Right lobe of liver (tissue), 6 donors: ENCODE measurements around the gene EYA2. TPM values are rescaled to one million over a fixed set of nuclear protein-coding genes. Genes with fewer than 3 reads are reported as not detected.

Experiments
- ATAC-seq, 4 donors: fragments of 200-7000 bp; cut with Tn5 transposase; one replicate each; pipeline ENCODE4 v1.9.1; 2020; ENCODE audit warnings: mild to moderate bottlenecking in 4 of 4, moderate library complexity in 4 of 4
- DNase-seq, 3 donors: peaks; one replicate each; pipeline ENCODE4 v3.0.0-alpha.2; 2020
- H3K27ac ChIP-seq, 3 donors: fragments of 200-600 bp; one replicate each; pipeline ENCODE4 v1.8.0; 2022
- H3K27me3 ChIP-seq, 2 donors: fragments of 200-600 bp; one replicate each; pipeline ENCODE4 v1.8.0; 2022
- H3K36me3 ChIP-seq, 4 donors: fragments of 200-600 bp; sonication (generic) in 1 of 4; one replicate each; pipeline versions ENCODE4 v1.5.1 to v1.8.0; 2017 to 2022; ENCODE audit warnings: control low read depth in 1 of 4
- H3K4me1 ChIP-seq, 4 donors: fragments of 200-600 bp; sonication (generic) in 1 of 4; one replicate each; pipeline versions ENCODE4 v1.5.1 to v1.8.0; 2017 to 2022; ENCODE audit warnings: control low read depth in 1 of 4
- H3K4me3 ChIP-seq, 3 donors: fragments of 200-600 bp; one replicate each; pipeline ENCODE4 v1.8.0; 2022
- H3K9me3 ChIP-seq, 4 donors: fragments of 200-600 bp; sonication (generic) in 1 of 4; one replicate each; pipeline versions ENCODE4 v1.5.1 to v1.8.0; 2017 to 2022; ENCODE audit warnings: control low read depth in 1 of 4
- POLR2A ChIP-seq: fragments of 450-650 bp; IDR thresholded peaks from one replicate; pipeline ENCODE4 v1.6.1; 2017; ENCODE audit warnings: antibody characterized with exemption, mild to moderate bottlenecking
- WGBS: methylation state at CpG from one replicate; pipeline ENCODE4 v1.1.6; 2018; ENCODE audit warnings: low coverage, low lambda C conversion rate; ENCODE audit not compliant: insufficient coverage; ENCODE audit errors: missing lambda C conversion rate; 5-methylcytosine and 5-hydroxymethylcytosine counted together
- intact Hi-C, 2 donors: fragments of 100-400 bp; cut with DNase I; formaldehyde crosslinking; loops; one replicate each; pipeline versions ENCODE4 v1.11.2 to v1.14.1; 2022
- total RNA-seq, 6 experiments: library from RNA; depleted of rRNA in 2 of 6; stranded (reverse); fragments of >200 nt in 2 of 6; fragmentation: NEBNext Ultra II Directional in 3 of 6; extraction: Animal tissue kit (Norgen Biotek cat#: 25700) in 3 of 6; gene quantifications; one replicate each; pipeline versions ENCODE4 v1.1.0 to v1.2.4, GENCODE V29; 2016 to 2023
- TF ChIP-seq, protein P1 (sequence below), 4 donors: fragments of 200-600 bp in 3 of 4; fragments of 450-650 bp in 1 of 4; IDR thresholded peaks; one replicate each; pipeline versions ENCODE4 v1.5.1 to v1.8.0; 2016 to 2022; ENCODE audit warnings: antibody characterized with exemption in 4 of 4, mild to moderate bottlenecking in 2 of 4
- donor health status: DM: no; HTN: yes; CAD: no.
- donor health status: DM: no; HTN: no; CAD: no.
- donor health status: DM: no; HTN: no; CAD: no.
- donor health status: DM: no; HTN: yes; CAD: no.
- donor health status: DM: no; HTN: yes; CAD: no.

The EYA2 gene
- total RNA-seq, 6 experiments from 2014 or later: 0.12 to 3.0 (median 0.49) TPM

DNA sequence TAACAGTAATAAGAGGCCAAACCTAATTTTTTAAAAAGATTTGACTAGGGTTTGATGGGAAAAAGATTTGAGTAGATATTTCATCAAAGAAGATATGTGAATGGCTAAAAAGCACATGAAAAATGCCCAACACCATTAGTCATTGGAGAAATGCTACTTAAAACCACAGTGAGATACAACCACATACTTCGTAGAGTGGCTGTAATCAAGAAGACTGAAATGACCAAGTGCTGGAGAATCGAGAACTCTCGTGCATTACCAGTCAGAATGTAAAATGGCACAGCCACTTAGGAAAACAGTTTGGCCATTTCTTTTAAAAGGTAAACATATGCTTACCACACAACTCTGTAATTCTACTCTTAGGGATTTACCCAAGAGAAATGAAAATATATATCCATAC, 175.5 kb downstream of the EYA2 start:
- no peak overlapping the region for H3K4me3 ChIP-seq
- no peaks in the 10 kb centered on the region for H3K36me3 ChIP-seq
- no peaks in the 10 kb centered on the region for H3K4me1 ChIP-seq
- intact Hi-C loops: no loop called here
- no peak overlapping the region for H3K27ac ChIP-seq
- TF ChIP-seq, protein P1, sequence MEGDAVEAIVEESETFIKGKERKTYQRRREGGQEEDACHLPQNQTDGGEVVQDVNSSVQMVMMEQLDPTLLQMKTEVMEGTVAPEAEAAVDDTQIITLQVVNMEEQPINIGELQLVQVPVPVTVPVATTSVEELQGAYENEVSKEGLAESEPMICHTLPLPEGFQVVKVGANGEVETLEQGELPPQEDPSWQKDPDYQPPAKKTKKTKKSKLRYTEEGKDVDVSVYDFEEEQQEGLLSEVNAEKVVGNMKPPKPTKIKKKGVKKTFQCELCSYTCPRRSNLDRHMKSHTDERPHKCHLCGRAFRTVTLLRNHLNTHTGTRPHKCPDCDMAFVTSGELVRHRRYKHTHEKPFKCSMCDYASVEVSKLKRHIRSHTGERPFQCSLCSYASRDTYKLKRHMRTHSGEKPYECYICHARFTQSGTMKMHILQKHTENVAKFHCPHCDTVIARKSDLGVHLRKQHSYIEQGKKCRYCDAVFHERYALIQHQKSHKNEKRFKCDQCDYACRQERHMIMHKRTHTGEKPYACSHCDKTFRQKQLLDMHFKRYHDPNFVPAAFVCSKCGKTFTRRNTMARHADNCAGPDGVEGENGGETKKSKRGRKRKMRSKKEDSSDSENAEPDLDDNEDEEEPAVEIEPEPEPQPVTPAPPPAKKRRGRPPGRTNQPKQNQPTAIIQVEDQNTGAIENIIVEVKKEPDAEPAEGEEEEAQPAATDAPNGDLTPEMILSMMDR (IDR thresholded peaks at IDR 0.05): no peak
- TF ChIP-seq POLR2A: no peak
- ATAC-seq: no peak
- no peaks in the 10 kb centered on the region for H3K27me3 ChIP-seq
- 74% methylated on average over 3 of the region's 3 CpGs for WGBS
- H3K9me3 ChIP-seq: peaks cover 0 to 9% (median 3%) of the 10 kb centered on the region in 4 donors
- DNase-seq: no peak

DNA sequence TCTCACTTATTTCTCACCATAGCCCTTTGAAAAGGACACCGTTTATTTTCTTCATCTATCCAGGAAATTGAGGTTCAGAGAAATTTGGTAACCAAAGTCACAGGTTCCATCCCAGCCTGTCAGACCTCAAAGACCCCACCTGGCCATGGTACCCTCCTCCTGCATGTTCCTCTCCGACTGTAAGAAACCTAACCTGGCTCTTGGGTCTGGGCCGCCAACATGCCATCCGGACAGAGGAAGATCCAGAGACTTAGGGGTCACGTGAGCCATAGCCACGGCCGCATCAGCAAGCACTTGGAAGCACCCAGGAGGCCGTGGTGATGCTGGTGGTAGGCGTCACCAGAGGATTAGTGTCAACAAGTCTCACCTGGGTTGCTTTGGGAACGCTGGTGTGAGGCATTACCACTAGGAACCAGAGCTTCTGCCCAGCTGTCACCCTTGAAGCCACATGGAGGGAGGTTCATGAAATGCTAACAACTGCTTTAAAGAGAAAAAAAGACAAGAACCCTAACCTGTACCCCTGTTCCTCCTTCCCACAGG, 177.1 kb downstream of the EYA2 start:
- intact Hi-C loops: no loop called here

DNA sequence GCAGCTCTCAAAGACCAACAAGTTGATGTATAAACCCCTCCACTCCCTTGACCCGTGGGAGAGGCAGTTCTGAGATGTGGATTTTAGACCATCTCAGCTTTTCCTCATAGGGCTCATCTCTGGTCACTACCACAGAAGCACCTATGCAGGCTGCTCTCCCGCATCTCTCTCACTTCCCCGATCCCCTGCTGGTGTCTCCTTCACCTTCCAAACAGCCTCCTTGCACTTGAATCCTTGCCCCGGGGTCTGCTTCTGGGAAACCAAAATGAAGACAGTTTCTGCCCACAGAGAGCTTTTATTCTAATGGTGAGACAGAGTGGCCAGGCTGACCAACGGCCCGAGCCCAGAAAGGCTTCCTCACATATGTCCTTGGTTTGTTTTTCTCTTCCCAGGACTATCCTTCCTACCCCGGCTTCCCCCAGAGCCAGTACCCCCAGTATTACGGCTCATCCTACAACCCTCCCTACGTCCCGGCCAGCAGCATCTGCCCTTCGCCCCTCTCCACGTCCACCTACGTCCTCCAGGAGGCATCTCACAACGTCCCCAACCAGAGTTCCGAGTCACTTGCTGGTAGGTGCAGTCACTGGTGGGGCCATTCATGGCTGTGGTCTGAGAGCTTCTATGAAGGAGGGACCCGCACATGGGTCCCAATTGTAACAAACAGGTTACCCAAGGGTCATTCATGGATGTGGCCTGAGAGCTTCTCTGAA, 179.3 kb downstream of the EYA2 start:
- TF ChIP-seq POLR2A: no peak
- TF ChIP-seq, protein P1 (IDR thresholded peaks at IDR 0.05): no peak
- ATAC-seq (no peak), DNase-seq (no peak)
- H3K4me3 ChIP-seq: no peak overlapping the region
- no peak overlapping the region for H3K27ac ChIP-seq
- 69% methylated on average over 6 of the region's 16 CpGs for WGBS
- intact Hi-C loops: no loop called here
- H3K4me1 ChIP-seq: no peaks in the 10 kb centered on the region
- H3K9me3 ChIP-seq: no peaks in the 10 kb centered on the region
- H3K27me3 ChIP-seq: no peaks in the 10 kb centered on the region
- H3K36me3 ChIP-seq: no peaks in the 10 kb centered on the region

More for the DNA sequence above, 177.1 kb downstream of the EYA2 start:
- TF ChIP-seq POLR2A: no peak
- TF ChIP-seq, protein P1 (IDR thresholded peaks at IDR 0.05): no peak
- no peak for ATAC-seq
- no peaks in the 10 kb centered on the region for H3K27me3 ChIP-seq
- WGBS: 69% methylated on average over 8 of the region's 10 CpGs
- H3K4me3 ChIP-seq: no peak overlapping the region
- peaks cover 0 to 9% (median 3%) of the 10 kb centered on the region in 4 donors for H3K9me3 ChIP-seq
- no peaks in the 10 kb centered on the region for H3K4me1 ChIP-seq
- H3K27ac ChIP-seq: no peak overlapping the region
- no peaks in the 10 kb centered on the region for H3K36me3 ChIP-seq
- no peak for DNase-seq

DNA sequence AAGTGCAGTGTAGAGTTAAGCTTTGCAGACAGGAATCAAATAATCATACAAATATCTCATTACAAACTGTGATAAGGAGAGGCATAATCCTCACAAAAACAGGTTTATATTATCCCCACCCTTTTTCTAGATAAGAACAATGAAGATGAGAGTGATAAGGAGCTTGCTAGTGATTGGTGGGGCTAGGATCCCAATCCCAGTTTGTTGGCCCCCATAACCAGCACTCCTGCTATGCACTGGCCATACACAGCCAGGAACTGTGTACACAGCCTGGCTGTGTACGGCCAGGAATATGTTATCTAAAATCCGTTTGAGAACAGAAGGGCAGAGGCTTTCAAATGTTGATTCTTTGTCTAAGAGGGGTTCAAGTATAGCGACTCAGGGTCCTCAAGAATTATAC, 180.6 kb downstream of the EYA2 start:
- Histone ChIP-seq H3K36me3 (no peaks in the 10 kb centered on the region), H3K4me3 (no peak overlapping the region), H3K27me3 (no peaks in the 10 kb centered on the region), H3K9me3 (no peaks in the 10 kb centered on the region), H3K27ac (no peak overlapping the region), H3K4me1 (no peaks in the 10 kb centered on the region)
- DNase-seq: no peak
- WGBS: 66% methylated on average over 3 of the region's 3 CpGs
- peak in 2 of 4 donors; percentile 29 to 36 for ATAC-seq
- intact Hi-C loops: no loop called here
- no peak for TF ChIP-seq POLR2A
- TF ChIP-seq, protein P1 (IDR thresholded peaks at IDR 0.05): no peak
